BLaER1 treated with 17β-estradiol and CSF1 and Interleukin-3, amounts not matched to agents 10 nM and 100 nM (cell line): Measurements from ENCODE around the gene RGS6.
A peak's percentile ranks its signal among the peaks of the same experiment; 100 is the strongest.

Source experiments
- H3K27ac ChIP-seq, 11 experiments: shearing (Covaris generic); formaldehyde crosslinking; 2 replicates each; pipeline ENCODE4 v1.8.1; 2022
- H3K27me3 ChIP-seq, 11 experiments: shearing (Covaris generic); formaldehyde crosslinking; 2 replicates each; pipeline ENCODE4 v1.8.1; 2022
- H3K36me3 ChIP-seq, 11 experiments: shearing (Covaris generic); formaldehyde crosslinking; 2 replicates each; pipeline ENCODE4 v1.8.1; 2022
- H3K4me1 ChIP-seq, 10 experiments: shearing (Covaris generic); formaldehyde crosslinking; 2 replicates each; pipeline ENCODE4 v1.8.1; 2022
- H3K4me2 ChIP-seq, 11 experiments: shearing (Covaris generic); formaldehyde crosslinking; 2 replicates each; pipeline ENCODE4 v1.8.1; 2022
- H3K4me3 ChIP-seq, 10 experiments: shearing (Covaris generic); formaldehyde crosslinking; 2 replicates each; pipeline ENCODE4 v1.8.1; 2022
- H3K9ac ChIP-seq, 11 experiments: shearing (Covaris generic); formaldehyde crosslinking; 2 replicates each; pipeline ENCODE4 v1.8.1; 2022
- H3K9me3 ChIP-seq, 11 experiments: shearing (Covaris generic); formaldehyde crosslinking; replicated peaks in 1 of 11; 2 replicates each; pipeline ENCODE4 v1.8.1; 2022
- H4K20me1 ChIP-seq, 11 experiments: shearing (Covaris generic); formaldehyde crosslinking; 2 replicates each; pipeline ENCODE4 v1.8.1; 2022
- Cebpa-rat ChIP-seq, 11 experiments: shearing (Covaris generic); IDR thresholded peaks; 2 replicates each; pipeline ENCODE4 v1.8.1; 2022

Gene RGS6

DNA sequence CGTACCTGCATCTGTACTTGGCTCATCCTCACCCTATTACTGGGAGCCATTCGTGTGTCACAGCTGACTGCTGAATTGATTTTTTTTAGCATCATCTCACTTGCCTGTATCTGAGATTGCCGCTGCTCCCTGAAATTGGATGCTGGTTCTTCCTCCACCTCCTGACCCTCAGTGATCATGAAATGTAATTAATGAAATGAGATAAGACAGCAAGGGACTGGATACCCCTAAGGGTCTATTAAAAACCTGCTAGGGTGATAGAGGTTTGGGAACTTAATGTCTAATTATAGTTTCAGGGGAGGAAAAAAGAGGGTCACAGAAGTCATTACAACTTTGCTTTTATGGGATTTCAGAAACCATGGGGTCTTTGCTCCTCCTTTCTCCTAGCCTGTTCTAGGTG lies 551.1 kb downstream of the RGS6 start:
- peaks cover 17 to 44% (median 34%) of the 10 kb centered on the region in 11 experiments for H3K9me3 ChIP-seq
- H3K4me3 ChIP-seq = no peak overlapping the region
- no peak overlapping the region for H3K9ac ChIP-seq
- H3K4me2 ChIP-seq = peak overlapping the region in 5 of 11 experiments; percentile 13 to 45 (median 25); a peak in 7 of 22 replicates
- peaks cover 0 to 13% (median 0%) of the 10 kb centered on the region in 11 experiments; a peak in 2 of 22 replicates for H3K27me3 ChIP-seq
- H4K20me1 ChIP-seq = no peaks in the 10 kb centered on the region
- peaks cover 16 to 48% (median 37%) of the 10 kb centered on the region in 10 experiments for H3K4me1 ChIP-seq
- no peaks in the 10 kb centered on the region for H3K36me3 ChIP-seq
- TF ChIP-seq Cebpa-rat (IDR thresholded peaks at IDR 0.05) = no peak
- H3K27ac ChIP-seq = no peak overlapping the region

DNA sequence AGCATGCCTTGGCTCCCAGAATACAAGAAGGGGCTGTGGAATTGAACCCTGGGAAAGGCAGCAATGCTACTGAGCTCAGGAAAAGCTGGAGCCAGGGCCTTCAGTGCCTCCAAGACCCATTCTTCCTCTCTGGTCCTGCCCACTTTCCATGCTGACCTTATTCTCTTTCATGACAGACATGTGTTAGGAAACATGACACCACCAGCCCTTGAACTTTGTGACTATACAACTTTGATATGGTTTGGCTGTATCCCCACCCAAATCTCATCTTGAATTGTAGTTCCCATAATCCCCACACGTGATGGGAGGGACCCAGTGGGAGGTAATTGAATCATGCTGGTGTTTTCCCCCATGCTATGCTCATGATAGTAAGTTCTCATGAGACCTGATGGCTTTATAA lies 553.5 kb downstream of the RGS6 start:
- Histone ChIP-seq H3K27ac (no peak overlapping the region), H3K9me3 (peaks cover 35 to 63% (median 51%) of the 10 kb centered on the region in 11 experiments), H3K4me3 (no peak overlapping the region), H3K36me3 (no peaks in the 10 kb centered on the region), H4K20me1 (no peaks in the 10 kb centered on the region), H3K4me2 (no peak overlapping the region), H3K27me3 (no peaks in the 10 kb centered on the region), H3K4me1 (peaks cover 7 to 25% (median 13%) of the 10 kb centered on the region in 10 experiments), H3K9ac (no peak overlapping the region)
- TF ChIP-seq Cebpa-rat (IDR thresholded peaks at IDR 0.05) = no peak

DNA sequence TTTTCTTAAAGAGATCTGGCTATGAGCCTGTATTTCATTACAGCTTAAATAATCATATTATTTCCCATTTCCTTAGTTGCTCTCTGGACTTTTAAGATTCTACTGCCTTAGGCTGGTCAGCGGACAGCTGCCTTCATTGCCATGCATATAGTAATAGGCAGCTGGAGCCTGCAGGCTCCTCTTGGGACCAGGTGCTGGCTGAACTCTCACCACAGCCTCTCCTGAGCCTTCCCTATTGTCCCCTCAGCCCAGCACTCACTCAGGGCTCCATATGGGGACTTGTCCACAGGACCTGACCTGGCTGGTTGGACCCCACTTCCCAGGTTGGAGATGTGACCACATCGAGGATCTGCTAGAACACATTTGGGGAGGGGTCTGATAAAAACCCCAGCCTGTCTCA lies 556.3 kb downstream of the RGS6 start:
- Histone ChIP-seq H3K9me3 (peaks cover 30 to 65% (median 47%) of the 10 kb centered on the region in 11 experiments), H3K36me3 (no peaks in the 10 kb centered on the region), H4K20me1 (no peaks in the 10 kb centered on the region), H3K27me3 (no peaks in the 10 kb centered on the region), H3K4me3 (no peak overlapping the region), H3K4me1 (peaks cover 0 to under 1% (median 0%) of the 10 kb centered on the region in 10 experiments; a peak in 1 of 20 replicates), H3K27ac (no peak overlapping the region), H3K9ac (no peak overlapping the region), H3K4me2 (no peak overlapping the region)
- TF ChIP-seq Cebpa-rat (IDR thresholded peaks at IDR 0.05) = no peak

DNA sequence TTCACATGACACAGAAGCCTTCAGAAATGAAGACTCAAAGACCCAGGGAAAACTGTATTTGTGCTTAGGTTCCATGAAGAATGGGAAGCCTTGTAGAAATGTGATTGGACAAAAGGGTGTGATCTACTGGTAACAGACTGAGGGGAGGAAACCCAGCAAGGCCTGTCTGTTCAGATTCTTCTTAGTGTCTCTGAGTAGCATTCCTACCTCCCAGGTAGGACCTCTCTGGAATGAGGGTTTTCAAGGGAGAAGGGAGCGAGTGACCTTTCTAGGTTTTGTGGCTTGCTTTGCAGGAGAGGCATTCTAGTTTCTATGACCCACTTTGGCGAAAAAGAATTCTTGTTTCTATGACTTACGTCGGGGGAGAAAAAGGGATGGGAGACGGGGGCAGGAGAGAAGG lies 560.0 kb downstream of the RGS6 start:
- Histone ChIP-seq H3K4me2 (no peak overlapping the region), H3K27me3 (no peaks in the 10 kb centered on the region), H3K9me3 (peaks cover 39 to 60% (median 50%) of the 10 kb centered on the region in 11 experiments), H4K20me1 (no peaks in the 10 kb centered on the region), H3K4me1 (peaks cover 0 to 6% (median 0%) of the 10 kb centered on the region in 10 experiments; a peak in 3 of 20 replicates), H3K9ac (no peak overlapping the region), H3K27ac (no peak overlapping the region), H3K36me3 (no peaks in the 10 kb centered on the region), H3K4me3 (no peak overlapping the region)
- TF ChIP-seq Cebpa-rat (IDR thresholded peaks at IDR 0.05) = no peak

DNA sequence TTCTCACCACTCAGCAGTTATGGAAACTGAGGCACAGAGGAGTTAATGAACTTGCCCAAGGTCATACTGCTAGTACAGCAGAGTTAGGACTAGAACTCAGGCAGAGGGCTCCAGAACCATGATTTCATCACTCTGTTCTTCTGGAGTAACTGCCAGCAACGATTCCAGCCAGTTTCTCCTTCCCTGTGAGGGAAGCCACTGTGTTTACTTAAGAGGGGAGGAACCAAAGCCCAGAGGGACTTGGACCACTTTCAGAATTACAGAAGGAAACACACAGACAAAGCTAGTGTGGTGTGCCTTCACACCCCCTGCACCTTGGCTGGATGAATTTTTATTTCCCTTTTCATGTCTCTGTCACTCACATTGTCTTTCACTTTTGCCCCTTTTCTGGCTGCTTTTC lies 563.4 kb downstream of the RGS6 start:
- no peak for TF ChIP-seq Cebpa-rat (IDR thresholded peaks at IDR 0.05)
- Histone ChIP-seq H3K27me3 (no peaks in the 10 kb centered on the region), H3K27ac (no peak overlapping the region), H3K4me3 (no peak overlapping the region), H3K4me1 (peaks cover 0 to 9% (median 0%) of the 10 kb centered on the region in 10 experiments; a peak in 4 of 20 replicates), H3K36me3 (no peaks in the 10 kb centered on the region), H3K4me2 (peak overlapping the region in 2 of 11 experiments; percentile 13 to 27; a peak in 3 of 22 replicates), H3K9ac (no peak overlapping the region), H4K20me1 (no peaks in the 10 kb centered on the region), H3K9me3 (peaks cover 20 to 37% (median 26%) of the 10 kb centered on the region in 11 experiments)

DNA sequence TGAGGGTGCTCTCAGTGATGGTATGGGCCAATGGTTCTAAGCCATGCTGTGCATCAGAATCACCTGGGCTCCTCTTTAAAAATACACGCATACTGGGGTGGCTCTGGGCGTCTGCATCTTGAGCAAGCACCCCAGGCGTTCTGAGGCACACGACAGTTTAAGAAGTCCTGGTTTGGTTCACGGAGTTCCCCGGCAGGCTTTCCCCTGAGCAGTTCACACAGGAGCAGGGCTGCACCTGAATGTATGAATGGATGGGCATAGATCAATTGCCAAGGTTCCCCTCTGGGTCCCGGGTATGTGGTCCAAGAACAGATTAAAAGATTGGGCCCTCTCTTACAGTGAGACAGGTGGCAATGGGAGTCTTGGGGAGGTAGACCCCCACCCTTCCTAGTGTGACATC lies 566.4 kb downstream of the RGS6 start:
- Histone ChIP-seq H3K4me3 (no peak overlapping the region), H3K4me2 (no peak overlapping the region), H3K27me3 (no peaks in the 10 kb centered on the region), H3K9ac (no peak overlapping the region), H3K4me1 (peaks cover 0 to 9% (median 0%) of the 10 kb centered on the region in 10 experiments; a peak in 4 of 20 replicates), H3K36me3 (no peaks in the 10 kb centered on the region), H3K9me3 (peaks cover 17 to 28% (median 22%) of the 10 kb centered on the region in 11 experiments), H4K20me1 (no peaks in the 10 kb centered on the region), H3K27ac (no peak overlapping the region)
- TF ChIP-seq Cebpa-rat (IDR thresholded peaks at IDR 0.05) = no peak

DNA sequence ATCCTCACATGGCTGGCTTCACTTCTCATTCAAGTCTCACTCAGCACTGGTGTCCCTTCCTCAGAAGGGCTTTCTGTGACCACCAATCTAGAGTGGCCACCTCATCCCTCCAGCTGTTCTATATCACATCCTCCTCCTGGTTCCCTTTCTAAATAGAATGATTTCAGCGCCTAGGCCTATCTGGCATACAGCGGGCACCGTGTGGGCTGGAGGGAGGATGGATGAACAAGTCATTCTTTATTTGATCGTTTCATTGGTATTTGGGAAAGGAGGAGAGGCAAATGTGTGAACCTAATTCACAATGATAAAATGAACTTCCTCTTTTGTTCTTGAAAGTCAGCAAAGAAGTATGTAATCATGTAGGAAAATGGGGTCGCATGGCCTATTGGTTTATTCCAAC lies 567.5 kb downstream of the RGS6 start:
- Histone ChIP-seq H3K36me3 (no peaks in the 10 kb centered on the region), H3K4me2 (peak overlapping the region in 2 of 11 experiments; percentile 17 to 29; a peak in 2 of 22 replicates), H3K9ac (no peak overlapping the region), H3K4me1 (peaks cover 0 to 9% (median 0%) of the 10 kb centered on the region in 10 experiments; a peak in 4 of 20 replicates), H4K20me1 (no peaks in the 10 kb centered on the region), H3K27ac (no peak overlapping the region), H3K9me3 (peaks cover 13 to 28% (median 22%) of the 10 kb centered on the region in 11 experiments), H3K27me3 (no peaks in the 10 kb centered on the region), H3K4me3 (no peak overlapping the region)
- no peak for TF ChIP-seq Cebpa-rat (IDR thresholded peaks at IDR 0.05)

DNA sequence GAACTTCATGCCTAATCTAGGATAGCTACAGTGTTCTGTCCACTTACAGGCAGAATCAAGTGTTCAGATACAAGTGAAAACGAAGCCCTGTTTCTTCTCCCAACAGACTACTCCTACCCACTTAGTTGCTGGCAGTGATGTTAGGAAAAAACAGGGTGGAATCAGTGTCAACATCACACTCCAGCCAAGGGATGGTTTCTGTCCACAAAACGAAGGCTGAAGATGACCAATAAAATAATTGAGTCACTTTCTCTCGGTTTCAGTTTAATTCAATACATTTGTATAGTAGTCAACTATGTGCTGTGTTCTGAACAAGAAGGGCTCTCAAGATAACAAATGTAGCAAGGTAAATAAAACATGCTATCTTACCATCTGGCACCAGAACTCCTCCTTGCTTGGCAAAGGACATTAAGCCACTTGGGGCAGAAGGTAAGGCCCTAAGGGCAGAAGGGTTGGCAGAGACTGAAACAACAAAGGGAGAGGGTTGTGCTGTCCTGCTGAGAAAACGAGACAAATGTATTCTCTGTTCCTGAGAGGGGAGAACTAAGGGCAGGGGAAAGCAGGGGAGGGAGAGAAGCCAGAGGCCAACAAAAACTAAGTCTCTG lies 568.1 kb downstream of the RGS6 start:
- Histone ChIP-seq H3K36me3 (no peaks in the 10 kb centered on the region), H3K9me3 (peaks cover 7 to 25% (median 17%) of the 10 kb centered on the region in 11 experiments; a peak in 20 of 22 replicates), H3K27me3 (no peaks in the 10 kb centered on the region), H4K20me1 (no peaks in the 10 kb centered on the region), H3K4me2 (no peak overlapping the region), H3K27ac (no peak overlapping the region), H3K9ac (no peak overlapping the region), H3K4me1 (peaks cover 0 to 9% (median 0%) of the 10 kb centered on the region in 10 experiments; a peak in 4 of 20 replicates), H3K4me3 (no peak overlapping the region)
- no peak for TF ChIP-seq Cebpa-rat (IDR thresholded peaks at IDR 0.05)

DNA sequence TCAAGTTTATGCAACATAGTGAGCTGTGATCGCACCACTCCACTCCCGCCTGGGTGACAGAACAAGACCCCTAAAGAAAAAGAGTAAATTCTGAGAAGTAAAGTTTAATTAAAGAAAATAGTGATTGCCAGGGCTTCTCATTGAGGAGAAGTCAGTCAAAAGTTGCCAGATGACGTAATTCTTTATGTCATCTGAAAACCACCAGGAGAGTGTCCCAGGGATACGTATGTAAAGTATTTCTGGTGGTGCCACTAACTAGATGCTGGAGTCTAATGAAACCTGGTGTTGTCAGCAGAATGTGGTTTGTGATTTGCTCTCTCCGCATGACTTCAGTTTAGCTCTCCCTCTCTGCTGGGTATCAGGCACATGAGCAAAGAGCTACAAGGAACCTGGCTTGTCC lies 569.2 kb downstream of the RGS6 start:
- no peak overlapping the region for H3K27ac ChIP-seq
- H3K36me3 ChIP-seq = no peaks in the 10 kb centered on the region
- no peaks in the 10 kb centered on the region for H3K27me3 ChIP-seq
- H3K4me3 ChIP-seq = no peak overlapping the region
- H4K20me1 ChIP-seq = no peaks in the 10 kb centered on the region
- H3K4me1 ChIP-seq = peaks cover 0 to 9% (median 0%) of the 10 kb centered on the region in 10 experiments; a peak in 1 of 20 replicates
- TF ChIP-seq Cebpa-rat (IDR thresholded peaks at IDR 0.05) = no peak
- H3K4me2 ChIP-seq = no peak overlapping the region
- peaks cover 4 to 22% (median 14%) of the 10 kb centered on the region in 11 experiments; a peak in 15 of 22 replicates for H3K9me3 ChIP-seq
- H3K9ac ChIP-seq = no peak overlapping the region

DNA sequence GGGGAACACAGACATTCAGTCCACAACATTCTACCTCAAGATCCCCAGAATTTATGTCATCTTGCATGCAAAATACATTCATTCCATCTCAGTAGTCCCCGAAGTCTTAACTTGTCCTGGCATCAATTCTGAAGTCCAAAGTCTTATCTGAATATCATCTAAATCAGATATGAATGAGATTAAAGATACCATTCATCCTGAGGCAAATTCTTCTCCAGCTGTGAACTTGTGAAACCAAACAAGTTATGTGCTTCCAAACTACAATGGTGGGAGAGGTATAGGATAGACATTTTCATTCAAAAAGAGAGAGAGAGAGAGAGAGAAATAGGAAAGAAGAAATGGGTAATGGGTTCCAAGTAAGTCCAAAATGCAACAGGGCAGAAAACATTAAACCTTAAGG lies 571.0 kb downstream of the RGS6 start:
- Histone ChIP-seq H3K9me3 (peaks cover 4 to 22% (median 14%) of the 10 kb centered on the region in 11 experiments; a peak in 15 of 22 replicates), H3K36me3 (no peaks in the 10 kb centered on the region), H3K4me2 (no peak overlapping the region), H3K27me3 (no peaks in the 10 kb centered on the region), H3K4me3 (no peak overlapping the region), H4K20me1 (no peaks in the 10 kb centered on the region), H3K27ac (no peak overlapping the region), H3K4me1 (peaks cover 0 to 9% (median 0%) of the 10 kb centered on the region in 10 experiments; a peak in 1 of 20 replicates), H3K9ac (no peak overlapping the region)
- no peak for TF ChIP-seq Cebpa-rat (IDR thresholded peaks at IDR 0.05)
